GM18502 (cell line): Measurements from ENCODE around the gene HSD17B2.
"Not testable (repeated sequence)": the region's sequence is repeated elsewhere in the genome, so short reads cannot be mapped to it uniquely, and the experiment has no call there.

ENCODE experiments used
- ATAC-seq: cut with Tn5 transposase; IDR thresholded peaks from one replicate; pipeline ENCODE4 v1.9.1; 2021; ENCODE audit warnings: mild to moderate bottlenecking; ENCODE audit not compliant: unreplicated experiment, poor library complexity

HSD17B2 gene, protein sequence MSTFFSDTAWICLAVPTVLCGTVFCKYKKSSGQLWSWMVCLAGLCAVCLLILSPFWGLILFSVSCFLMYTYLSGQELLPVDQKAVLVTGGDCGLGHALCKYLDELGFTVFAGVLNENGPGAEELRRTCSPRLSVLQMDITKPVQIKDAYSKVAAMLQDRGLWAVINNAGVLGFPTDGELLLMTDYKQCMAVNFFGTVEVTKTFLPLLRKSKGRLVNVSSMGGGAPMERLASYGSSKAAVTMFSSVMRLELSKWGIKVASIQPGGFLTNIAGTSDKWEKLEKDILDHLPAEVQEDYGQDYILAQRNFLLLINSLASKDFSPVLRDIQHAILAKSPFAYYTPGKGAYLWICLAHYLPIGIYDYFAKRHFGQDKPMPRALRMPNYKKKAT

DNA sequence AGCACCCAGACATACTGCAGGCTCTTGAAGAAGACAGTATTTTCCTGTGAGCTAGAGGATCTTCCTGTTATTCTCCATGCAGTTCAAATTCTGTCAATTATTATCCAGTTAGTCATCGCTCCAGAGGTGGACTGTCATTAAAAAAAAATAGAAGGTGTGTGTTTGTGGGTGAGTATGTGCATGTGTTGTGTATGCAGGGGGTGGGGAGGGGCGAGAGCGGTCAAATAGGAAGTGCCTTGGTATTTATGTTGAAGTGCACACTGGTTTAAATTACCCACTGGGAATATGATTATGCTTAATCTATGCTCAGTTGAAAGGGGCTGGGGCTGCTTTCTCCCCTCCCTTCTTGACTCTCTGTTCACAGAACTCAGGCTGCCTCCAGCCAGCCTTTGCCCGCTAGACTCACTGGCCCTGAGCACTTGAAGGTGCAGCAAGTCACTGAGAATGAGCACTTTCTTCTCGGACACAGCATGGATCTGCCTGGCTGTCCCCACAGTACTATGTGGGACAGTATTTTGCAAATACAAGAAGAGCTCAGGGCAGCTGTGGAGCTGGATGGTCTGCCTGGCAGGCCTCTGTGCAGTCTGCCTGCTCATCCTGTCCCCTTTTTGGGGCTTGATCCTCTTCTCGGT is at the start of gene HSD17B2:
HSD17B2 (plus strand) TSS at position 273 of the 632 bp plus-strand sequence; CDS start at position 445, 172 bp downstream.
- no peak for ATAC-seq

GRCh38 chr16:81987121-81987520 is 47.9 kb upstream of the HSD17B2 start:
- ATAC-seq: no peak

- no peak for ATAC-seq
Observed at GRCh38 chr16:81987706-81988105, 47.3 kb upstream of the HSD17B2 start.

GRCh38 chr16:81992859-81993258 is 42.2 kb upstream of the HSD17B2 start:
- ATAC-seq: no peak

GRCh38 chr16:81994485-81994884 is 40.6 kb upstream of the HSD17B2 start:
- no peak for ATAC-seq

GRCh38 chr16:81995651-81996050 is 39.4 kb upstream of the HSD17B2 start:
- no peak for ATAC-seq

GRCh38 chr16:81996664-81997509 is 38.2 kb upstream of the HSD17B2 start:
- ATAC-seq: no peak

DNA sequence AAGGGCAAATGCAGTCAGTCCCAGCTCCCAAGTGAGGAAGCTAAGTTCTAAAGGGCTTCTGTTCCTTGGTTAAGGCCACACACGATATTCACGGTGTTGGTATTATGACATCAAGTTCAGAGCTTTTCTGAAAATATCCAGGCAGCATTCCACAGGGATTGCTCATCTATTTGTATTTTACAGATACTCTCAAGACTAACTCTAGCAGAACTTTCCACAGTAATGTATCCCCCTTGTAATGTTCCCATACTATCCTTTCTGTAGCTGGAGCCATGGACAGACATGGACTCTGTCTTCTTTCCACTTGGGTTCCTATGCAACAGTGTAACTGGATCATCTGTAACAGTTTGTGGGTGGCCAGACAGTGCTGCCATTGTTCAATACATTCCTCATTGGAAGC is 37.3 kb upstream of the HSD17B2 start:
- ATAC-seq: no peak

GRCh38 chr16:82002831-82003230 is 32.2 kb upstream of the HSD17B2 start:
- ATAC-seq: no peak

- no peak for ATAC-seq
Observed at GRCh38 chr16:82004601-82005000, 30.5 kb upstream of the HSD17B2 start.

- ATAC-seq: no peak
Observed at GRCh38 chr16:82005027-82005830, 29.8 kb upstream of the HSD17B2 start.

DNA sequence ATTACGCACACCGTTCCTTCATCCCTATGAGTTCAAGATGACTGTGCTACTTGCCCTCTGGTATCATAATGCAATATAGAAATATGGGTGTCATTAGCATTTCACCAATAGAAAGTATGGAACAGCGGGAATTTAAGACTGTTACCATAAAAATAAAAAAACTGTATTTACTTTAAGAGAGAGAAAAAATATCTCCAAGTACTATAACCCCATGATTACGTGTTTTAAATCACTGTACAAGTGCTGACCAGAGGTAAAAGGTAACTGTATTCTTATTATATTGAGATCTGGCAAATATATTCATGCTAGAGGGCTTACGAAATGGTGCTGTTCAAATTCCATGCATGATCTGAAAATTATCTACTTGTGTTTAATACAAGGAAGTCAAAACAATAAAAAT is 29.0 kb upstream of the HSD17B2 start:
- no peak for ATAC-seq

DNA sequence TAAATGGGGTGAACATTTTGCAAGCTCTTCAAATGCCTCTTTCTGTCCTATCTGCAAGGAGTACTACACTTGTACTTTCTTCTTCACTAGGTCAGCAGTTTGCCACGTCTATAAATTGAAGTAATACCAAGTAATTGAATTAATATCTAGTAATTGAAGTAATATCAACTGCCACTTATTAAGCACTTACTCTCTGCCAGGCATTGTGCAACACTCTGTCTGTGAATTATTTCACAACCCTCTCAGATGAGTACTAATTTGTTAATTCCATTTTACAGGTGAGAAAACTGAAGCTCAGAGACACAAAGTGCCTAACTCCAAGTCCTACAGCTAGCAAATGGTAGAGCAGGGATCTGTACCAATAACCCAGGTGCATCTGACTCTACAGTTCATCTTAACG is 27.9 kb upstream of the HSD17B2 start:
- ATAC-seq: no peak

GRCh38 chr16:82008957-82009592 is 26.0 kb upstream of the HSD17B2 start:
- no peak for ATAC-seq

DNA sequence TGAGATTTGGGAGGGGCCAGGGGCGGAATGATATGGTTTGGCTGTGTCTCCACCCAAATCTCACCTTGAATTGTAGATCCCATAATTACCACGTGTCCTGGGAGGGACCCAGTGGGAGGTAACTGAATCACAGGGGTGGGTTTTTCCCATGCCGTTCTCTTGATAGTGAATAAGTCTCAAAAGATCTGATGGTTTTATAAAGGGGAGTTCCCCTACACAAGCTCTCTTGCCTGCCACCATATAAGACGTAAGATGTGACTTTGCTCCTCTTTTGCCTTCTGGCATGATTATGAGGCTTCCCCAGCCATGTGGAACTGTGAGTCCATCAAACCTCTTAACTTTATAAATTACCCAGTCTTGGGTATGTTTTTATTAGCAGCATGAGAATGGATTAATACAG is 25.3 kb upstream of the HSD17B2 start:
- ATAC-seq: not testable (repeated sequence)

GRCh38 chr16:82010649-82011048 is 24.4 kb upstream of the HSD17B2 start:
- no peak for ATAC-seq

- ATAC-seq: peak; percentile 99
Observed at GRCh38 chr16:82011199-82011641, 23.8 kb upstream of the HSD17B2 start, which contains the start of gene SDR42E1. Gene SDR42E1 (minus strand): TSS chr16:82011470. CDS start chr16:82000858, 10,612 bp downstream.

- no peak for ATAC-seq
Observed at GRCh38 chr16:82013139-82013538, 21.9 kb upstream of the HSD17B2 start.

DNA sequence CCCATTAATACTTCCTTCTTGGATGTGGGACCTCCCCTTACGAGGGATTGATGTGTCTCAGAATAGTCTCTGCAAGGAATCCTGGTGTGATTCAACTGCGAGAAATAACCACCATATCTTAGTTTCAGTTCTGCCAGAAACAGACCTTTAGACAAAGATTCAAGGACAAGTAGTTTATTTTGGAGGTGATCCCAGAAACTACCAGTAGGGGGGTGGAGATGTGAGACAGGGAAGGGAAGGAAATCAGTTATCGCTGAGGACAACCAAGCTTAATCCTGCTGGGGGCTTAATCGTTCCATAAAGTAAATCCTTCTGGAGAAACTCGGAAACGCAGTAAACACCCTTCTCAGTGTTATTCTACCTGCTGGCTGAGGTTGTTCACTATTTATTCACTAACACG is 18.8 kb upstream of the HSD17B2 start:
- ATAC-seq: no peak
